NCI-H1092 treated with DMSO at 0.1 percent for 48 hours (cell line): Measurements from ENCODE around the gene ERCC1.

ENCODE experiments used
- DNase-seq: peaks from one replicate; lab custom pipeline; 2025; lab: John Stamatoyannopoulos, UW

Gene ERCC1

DNA sequence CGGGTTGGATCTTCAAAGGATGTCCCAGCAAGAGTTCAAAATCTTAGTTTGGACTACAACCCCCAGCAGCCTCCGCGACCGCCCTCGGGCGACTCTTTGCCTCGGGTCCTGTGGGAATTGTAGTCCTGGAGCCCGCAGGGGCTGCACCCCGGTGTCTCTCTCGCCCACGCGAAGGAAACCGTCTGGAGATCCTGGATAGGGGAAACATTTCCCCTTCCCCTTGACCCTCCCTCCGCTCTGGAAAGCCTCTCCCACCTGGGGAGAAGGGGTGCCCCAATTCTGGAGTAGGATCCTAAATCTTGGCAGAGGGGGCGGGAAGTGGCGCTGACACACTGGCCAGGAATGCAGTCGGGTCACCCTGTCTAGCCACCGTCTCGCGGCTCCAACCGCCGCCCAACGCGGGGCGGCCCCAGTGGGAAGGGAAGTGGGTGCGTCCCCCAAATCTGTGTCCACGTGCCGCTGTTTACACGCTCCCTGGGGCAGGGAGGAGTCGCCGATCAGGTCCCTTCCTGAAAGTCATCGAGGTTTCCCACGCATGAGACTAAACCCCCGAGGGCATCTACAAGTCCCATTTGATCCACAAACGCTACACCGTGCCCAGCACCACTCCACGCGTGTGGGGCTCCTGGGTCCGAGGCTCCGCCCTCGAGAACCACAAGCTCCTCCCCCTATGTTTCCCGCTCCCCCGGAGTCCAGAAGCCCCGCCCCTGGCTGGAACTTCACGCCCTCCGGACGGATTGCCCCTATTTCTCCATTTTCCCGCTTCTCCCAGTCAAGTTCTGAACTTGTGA is 18.1 kb downstream of the ERCC1 start:
- DNase-seq, result peak; percentile 47

DNA sequence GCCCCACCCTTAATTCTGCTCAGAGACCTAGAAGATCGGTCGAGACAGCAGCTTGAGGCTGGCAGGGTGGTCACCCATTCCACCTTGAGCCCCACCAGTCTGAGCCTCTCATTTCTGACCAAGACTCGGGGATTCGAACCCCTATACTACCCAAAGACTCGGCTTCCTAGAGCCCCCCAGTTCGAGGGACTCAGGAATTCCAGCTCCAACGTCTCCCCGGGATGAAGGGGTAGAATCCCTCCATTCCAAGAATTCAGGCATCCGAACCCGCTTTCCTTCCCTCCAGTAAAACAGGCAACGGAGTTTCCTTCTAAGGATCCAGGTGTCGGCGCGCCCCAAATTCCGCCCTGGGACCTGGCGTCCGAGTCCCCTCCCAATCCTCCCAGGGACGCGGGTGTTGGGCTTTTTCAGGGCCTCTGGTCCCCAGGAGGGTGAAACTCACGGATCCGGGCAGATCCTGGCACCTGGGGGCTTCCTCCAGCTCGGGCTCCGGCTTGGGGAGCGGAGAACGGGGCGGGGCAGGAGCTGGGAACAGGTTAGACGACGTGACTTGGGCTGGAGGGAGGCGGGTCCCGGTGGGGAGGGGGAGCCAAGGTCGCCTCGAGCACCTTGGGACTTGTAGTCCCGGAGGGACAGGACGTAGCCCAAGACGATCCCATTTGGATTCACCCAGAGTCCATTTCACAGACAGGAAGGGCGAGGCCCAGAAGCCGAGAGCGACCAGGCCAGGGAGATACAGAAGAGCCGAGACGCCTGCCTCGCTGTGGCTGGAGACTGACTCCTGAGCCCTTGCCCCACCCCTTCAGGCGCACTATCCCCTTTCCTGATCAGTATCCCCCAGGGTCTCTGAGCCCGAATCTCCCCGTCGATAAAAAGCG is 18.9 kb downstream of the ERCC1 start, which contains the start of gene PPP1R13L:
PPP1R13L (minus strand) TSS at position 513 of the 878 bp plus-strand sequence. CDS start 6,751 bp downstream, outside the sequence.
- DNase-seq, result peak; percentile 19

DNA sequence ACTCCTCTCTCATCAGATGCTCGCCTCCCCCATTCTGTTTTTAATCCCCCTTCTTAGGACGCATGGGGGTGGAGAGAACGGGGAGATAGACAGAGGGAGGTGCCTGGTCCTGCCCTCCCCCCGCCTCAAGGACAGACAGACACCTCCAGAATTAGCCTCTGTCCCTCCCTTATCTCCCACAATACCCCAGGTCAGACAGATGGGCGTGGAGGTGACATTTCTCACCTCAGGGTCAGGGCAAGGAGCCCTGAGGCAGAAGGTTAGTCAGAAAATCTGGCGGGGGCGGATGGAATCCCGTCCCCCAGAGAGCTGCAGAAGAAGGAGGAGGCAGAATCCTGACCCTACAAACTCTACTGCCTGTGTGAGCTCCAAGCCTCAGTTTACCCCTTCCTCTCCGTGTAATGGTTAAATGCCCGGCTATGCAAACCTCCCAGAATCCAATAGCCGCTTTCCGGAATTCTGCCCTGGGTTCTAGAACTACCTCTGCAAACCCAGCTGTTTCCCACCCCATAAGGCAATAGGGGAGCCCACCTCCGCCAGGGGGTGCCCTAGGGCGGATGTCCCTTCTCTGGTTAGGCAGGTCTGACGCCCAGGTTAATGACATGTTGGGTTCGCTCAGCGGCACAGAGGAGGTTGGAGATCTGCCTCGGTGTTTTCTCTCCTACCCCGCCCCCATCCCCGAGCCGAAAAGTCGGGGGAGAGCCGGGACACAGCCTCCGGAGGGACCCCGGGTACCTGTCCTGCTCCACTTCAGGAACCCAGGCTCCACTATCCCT is 19.7 kb downstream of the ERCC1 start:
- DNase-seq, result no peak

DNA sequence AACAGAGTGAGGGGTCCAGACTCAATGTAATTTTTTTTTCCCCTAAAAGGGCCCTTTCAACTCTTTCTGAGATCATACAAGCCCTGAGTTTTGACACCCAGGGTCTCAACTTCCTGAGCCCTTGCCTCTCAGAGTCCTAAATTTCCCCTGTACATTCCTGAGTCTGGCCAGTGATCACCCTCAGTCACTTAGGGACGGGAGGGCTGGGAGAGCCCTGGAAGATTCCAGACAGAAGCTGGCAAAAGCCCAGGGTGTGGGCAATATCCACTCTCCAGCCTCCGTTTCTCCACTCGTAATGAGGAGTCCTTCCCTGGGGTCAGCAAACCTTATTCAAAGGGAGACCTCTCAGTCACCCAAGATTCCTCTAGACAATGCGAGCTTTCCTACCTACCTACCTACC is 20.4 kb downstream of the ERCC1 start:
- no peak for DNase-seq

DNA sequence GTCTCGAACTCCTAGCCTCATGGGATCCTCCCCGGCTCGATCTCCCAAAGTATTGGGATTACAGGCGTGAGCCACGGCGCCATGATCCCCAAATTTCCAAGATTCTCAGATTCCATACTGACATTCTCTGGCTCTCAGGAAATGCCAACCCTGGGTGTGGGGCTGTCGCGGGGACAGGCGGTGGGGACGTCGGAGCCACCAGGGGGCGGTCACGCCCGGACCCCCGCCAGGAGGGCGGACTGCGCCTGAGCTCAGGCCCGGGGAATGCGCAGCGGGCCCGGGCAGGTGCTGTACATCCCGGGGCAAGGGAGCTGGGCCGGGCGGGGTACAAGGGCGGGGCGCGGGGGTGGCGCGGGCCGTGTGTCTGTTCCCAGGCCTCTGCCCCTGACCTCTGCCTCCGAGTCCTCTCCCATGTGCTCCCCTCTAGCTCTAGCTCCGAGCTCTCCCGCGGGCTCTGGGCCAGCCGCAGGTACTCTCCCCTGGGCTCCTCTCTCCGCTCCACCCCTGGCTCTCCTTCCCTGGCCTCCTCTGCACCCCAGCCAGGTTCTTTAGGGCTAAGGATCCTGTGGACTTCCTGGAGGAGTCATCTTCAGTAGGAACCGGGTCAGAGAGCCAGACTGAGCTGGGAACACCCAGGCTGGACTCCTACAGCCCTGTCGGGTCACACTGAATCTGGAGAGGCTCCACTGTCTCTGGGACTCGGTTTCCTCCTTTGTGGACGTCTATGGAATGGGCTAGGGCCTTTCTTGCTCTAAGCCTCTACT is 21.2 kb downstream of the ERCC1 start:
- no peak for DNase-seq

DNA sequence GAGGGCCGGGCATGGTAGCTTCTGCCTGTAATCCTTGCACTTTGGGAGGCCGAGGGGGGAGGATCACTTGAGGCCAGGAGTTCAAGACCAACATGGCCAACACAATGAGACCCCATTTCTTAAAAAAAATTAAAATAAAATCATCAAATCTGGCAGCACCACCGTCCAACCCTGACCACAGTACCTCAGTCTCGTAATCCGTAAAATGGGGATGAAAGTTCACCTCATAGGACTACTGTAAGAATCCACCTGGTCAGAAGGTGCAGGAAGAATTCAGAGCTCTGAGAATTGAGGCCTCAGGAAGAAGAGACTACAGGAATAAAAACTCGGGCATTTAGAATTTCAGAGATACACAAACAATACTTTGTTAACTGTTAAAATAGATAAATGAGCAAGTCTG is 21.9 kb downstream of the ERCC1 start:
- DNase-seq, result no peak

DNA sequence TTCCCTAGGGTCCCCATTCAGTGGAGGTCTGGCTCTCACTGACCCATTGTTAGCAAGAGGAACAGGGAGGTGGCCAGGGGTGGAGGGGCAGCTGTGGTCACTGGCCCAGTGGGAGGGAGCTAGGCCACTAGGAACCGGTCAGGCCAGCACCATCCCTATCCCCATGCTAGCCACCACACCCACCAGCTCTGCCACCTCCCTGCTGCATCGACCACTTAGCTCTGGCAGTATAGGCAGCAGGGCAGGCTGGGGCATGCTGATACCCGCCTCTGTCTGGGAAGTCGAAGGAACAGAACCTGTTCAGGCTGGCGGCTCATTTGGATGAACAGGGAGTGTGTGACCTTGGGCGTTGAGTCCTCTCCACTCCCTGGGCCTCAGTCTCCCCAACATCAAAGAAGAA is 23.5 kb downstream of the ERCC1 start:
- no peak for DNase-seq

DNA sequence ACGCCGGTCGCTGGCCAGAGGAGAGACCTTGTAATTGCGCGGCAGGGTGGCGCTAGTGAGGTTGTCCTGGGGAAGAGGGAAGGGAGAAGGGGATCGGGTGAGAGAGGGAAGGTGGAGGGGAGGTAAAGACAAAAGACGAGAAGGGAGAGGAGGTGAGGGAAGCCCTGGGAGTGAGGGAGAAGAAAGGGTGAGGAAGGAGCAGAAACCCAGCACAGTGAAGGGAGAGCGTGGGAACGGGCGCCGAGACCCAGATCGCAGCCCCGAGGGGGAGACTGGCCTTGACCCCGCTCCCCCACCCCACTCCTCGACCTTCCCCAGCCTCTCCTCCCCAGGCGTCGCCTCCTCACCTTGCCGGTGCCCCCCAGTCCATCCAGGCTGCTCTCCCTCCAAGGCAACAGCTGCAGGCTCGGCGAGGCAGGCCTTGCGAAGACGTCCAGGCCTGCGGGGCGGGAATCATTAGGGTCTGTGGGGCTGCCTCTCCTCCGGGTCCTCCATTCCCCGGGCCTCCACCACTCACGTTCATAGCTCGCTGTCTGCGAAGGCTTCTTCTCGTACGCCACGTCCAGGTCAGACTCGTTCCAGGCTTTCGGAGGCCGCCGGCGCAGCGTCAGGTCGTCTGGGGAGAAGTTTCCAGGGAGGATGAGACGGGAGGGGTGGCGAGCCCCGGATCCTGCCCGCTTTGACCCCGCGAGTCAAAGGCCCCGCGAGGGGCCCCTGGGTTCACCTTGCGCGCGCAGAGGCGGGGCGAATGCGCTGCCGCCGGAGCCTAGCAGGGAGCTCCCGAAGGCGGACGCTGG is 27.7 kb downstream of the ERCC1 start:
- no peak for DNase-seq

DNA sequence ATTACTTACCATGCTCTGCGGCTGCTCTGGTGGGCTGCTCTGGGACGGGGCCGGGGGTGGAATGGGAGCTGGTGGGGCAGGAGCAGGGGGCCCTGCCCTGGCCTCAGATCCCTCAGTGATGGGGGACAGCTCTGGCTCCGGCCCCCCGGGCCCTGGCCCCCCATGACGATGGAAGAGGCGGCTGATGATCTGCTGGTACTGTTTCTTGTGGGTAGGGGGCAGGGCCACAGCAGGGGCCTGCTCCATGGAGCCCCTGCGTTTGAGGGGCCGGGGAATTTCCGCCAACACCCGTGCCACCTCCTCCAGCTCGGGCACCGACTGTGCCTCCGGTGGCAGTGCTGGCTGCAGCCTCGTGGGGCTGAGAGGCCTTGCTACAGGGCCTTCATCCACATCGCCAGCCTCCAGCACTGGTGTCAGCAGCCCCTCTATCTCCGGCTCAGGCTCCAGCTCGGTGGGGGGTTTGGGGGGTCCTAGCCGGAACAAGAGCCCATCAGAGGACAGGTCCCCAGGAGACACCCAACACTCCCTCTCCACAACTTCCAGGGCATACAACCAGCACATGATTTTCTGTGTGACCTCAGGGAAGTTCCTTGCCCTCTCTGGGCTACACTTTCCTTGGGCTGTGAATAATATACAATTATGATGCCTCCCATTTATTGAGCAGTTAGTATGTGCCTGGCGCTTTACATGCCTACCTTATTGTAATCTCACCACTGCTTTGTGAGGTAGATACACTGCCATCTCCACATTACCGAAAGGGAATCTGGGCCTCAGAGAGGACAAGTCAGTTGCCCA is 31.6 kb downstream of the ERCC1 start:
- no peak for DNase-seq

DNA sequence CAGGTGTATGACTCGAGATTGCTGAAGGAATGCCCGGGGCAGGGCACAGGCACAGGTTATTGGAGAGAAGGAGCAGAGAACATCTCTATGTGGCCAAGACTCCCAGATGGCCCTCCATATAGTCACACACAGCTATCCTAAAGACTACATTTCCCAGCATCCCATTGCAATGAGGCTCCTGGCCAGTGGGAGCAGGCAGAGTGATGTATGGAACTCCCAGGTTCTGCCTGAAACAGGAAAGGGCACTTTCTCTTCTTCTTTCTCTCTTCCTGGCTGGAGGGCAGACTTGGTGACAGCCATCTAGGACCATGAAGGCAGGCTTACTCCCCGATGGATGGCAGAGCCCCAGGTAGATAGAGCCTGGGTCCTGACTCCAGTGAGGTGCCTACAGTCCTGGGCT is 32.4 kb downstream of the ERCC1 start:
- DNase-seq, result no peak

DNA sequence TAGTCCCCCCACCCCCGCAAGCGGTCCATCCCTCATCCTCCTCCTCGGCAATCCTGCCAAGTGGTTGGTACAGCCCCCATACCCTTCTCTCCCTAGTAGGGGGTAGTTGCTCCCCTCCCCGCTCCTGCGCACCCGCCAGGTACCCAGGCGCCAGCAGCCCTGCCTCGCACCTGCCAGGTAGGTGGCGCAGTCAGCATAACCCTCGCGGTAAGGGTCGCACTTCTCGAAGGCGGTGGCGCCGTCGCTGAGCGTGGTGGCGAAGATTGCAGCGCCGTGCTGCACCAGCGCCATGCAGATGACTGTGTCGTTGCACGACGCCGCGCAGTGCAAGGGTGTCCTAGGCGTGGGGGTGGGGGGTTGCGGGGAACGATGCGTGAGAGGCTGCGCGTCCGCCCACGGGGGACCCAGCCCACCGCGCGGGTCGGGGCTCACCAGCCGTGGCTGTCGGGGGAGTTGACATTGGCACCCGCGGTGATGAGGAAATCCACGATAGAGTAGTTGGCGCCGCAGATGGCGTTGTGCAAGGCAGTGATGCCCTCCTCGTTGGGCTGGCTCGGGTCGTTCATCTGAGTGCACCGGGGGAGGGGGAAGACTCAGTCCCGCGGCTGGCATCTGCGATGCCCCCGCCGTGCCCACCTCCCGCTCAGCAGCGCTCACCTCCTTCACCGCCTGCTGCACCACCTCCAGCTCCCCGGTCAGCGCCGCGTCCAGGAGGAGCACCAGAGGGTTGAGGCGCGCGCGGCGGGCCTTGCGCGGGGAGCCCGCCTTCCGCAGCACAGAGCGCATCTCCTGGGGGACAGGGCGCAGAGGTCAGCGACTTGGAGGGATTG is 38.1 kb downstream of the ERCC1 start:
- no peak for DNase-seq

DNA sequence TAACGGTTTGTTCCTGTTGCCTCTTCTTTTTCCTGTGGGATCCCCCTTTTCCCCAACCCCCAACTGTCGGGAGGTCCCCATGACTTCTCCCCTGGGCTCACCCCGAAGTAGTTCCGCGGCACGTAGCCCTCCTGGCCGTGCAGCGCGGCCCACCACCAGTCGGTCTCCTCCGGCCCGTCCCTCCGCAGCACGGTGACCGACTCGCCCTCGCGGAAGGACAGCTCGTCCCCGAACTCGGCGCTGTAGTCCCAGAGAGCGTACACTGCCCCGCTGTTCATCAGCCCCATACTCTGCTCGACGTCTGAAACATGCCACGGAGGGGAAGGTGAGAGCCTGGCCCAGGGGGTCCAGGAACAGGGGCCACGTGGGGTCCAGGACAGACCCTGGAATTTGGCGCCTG is 41.3 kb downstream of the ERCC1 start:
- no peak for DNase-seq

DNA sequence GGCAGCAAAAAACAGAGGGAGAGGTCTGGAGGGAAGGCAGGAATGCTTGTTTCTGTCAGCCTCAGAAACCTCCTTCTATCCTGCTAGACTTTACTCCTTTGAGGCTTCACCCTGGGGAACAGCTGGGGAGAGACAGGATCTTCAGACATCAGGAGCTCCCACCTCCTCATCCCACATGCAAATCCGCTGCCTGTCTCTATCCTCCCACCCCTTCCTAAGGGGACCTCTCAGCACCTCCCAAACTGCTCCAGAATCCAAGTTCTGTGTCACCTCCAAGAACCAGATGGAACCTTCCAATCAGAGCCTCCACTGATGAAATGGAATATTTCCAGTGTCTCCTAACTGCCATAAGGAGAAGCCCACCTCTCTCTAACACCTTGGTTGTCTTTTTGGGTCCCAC is 43.6 kb downstream of the ERCC1 start:
- DNase-seq, result no peak

DNA sequence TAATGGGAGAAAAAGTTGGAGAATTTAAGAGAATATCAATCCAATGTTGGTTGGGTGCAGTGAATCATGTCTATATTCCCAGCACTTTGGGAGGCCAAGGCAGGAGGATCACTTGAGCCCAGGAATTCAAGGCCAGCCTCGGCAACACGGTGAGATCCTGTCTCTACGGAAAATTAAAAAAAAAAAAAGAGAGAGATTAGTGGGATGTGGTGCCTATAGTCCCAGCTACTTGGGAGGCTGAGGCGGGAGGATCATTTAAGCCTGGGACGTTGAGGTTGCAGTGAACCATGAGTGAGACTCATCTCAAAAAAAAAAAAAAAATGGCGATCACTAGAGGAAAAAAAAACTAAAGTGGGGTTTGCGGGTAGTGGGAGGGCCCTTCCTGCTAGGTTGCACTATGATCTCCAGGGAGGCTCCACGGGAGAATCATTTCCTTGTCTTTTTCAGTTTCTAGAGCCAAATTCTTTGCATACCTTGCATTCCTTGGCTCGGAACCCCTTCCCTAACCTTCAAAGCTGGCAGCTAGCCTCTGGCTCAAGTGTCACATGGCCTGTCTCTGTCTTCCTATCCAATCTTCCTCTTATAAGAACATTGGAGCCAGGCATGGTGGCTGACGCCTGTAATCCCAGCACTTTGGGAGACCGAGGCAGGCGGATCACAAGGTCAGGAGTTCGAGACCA is 47.5 kb downstream of the ERCC1 start:
- DNase-seq, result no peak

DNA sequence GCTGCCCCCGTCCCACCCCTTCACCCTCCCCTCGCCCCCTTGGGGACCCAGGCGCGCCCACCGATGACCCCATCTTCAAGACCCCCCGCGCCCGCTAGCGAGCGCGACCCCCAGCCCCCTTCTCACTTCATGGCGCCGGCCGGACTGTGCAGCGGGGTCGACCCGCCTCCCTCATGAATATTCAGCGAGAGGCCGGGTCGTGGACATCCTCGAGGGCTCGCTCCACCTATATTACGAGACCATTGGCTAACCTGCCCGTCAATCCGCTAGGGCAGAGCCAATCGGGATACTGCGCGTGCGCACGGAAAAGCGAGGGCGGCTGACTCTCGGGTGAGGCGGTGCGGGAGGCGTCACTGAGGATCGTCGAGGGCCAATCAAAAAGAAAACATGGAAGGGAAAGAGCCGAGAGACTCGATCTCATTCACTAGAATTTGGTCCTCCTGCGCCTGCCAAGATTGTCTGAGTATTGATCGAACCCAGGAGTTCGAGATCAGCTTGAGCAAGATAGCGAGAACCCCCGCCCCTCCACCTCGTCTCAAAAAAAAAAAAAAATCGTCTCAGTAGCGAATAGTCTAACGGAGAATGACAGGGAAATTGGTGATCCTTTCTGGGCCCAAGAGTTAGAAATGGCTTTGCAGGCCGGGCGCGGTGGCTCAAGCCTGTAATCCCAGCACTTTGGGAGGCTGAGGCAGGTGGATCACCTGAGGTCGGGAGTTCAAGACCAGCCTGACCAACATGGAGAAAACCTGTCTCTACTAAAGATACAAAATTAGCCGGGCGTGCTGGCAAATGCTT is 53.1 kb downstream of the ERCC1 start, which contains the start of gene ERCC2:
ERCC2 (minus strand) TSS at position 164 of the 795 bp plus-strand sequence; CDS start at position 131, 33 bp downstream.
- DNase-seq, result peak; percentile 95

DNA sequence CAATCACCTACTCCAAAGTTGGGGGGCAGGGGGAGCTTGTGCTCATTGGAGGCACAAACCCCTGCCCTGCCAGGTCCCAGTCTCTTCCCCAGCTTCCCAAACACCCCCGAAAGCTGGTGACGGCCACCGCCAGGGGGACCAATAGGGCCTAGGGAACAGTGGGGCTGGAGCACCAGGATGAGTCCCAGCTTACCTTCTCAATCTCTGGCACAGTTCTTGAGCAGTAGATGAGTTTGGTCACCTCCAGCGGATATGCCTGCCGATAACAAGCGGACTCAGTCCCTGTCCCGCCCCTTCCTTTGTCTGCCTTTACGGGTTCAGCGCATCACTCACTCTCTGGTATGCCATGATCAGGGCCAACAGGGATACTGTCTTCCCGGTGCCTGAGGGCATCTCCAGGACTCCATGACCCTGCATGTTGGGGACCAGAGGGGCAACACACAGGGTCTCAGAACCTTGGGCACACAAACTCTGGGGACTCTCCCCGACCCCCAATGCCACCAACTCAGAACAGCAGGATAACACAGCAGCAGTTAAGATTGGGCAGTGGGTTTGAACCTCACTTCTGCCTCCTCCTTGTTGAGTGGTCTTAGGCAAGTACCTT is 54.9 kb downstream of the ERCC1 start:
- no peak for DNase-seq

DNA sequence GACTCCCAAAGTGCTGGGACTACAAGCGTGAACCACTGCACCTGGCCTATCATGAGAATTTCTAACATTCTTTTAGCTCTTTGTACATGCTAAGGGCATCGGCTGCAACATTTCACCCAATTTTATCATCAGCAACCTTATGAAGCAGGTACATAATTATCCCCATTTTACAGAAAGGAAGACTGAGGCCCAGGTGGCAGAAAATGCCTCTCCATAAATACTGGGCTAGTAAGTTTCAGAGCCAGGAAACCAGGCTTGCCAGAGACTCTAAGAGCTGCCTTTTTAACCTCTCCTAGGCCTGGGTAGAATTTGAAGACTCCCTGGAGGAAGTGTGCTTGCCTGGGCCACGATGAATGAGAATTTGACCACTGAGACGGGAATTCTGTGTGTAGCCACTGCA is 55.6 kb downstream of the ERCC1 start:
- no peak for DNase-seq
